GM06990 (cell line): ENCODE results near the gene CTNNA2.

Experiments used
- DNase-seq: peaks from one replicate; pipeline ENCODE4 v3.0.0-alpha.2; 2011; ENCODE audit not compliant: insufficient read length; ENCODE audit errors: extremely low read depth
- H3K27me3 ChIP-seq: replicated peaks from 2 replicates; pipeline ENCODE4 v1.6.0; 2011; ENCODE audit warnings: low read length; ENCODE audit not compliant: control insufficient read depth, insufficient read depth
- H3K36me3 ChIP-seq: 2 replicates; pipeline ENCODE4 v1.5.1; 2011; ENCODE audit warnings: low read length; ENCODE audit not compliant: control insufficient read depth, insufficient read depth
- H3K4me3 ChIP-seq: replicated peaks from 2 replicates; pipeline ENCODE4 v1.5.1; 2011; ENCODE audit warnings: low read depth, mild to moderate bottlenecking, control low read depth, low read length
- CTCF ChIP-seq: IDR thresholded peaks from 2 replicates; pipeline ENCODE4 v1.5.1; 2011; ENCODE audit warnings: low read length, control low read depth, mild to moderate bottlenecking, inconsistent platforms; ENCODE audit not compliant: insufficient read depth, poor library complexity, severe bottlenecking

Gene CTNNA2

GRCh38 chr2:80246534-80246933, 733.7 kb downstream of the CTNNA2 start:
- TF ChIP-seq CTCF, result no peak
- Histone ChIP-seq H3K27me3 (no peaks in the 10 kb centered on the region), H3K4me3 (no peak overlapping the region), H3K36me3 (no peaks in the 10 kb centered on the region)
- no peak for DNase-seq

GRCh38 chr2:80247339-80247738, 734.5 kb downstream of the CTNNA2 start:
- DNase-seq, result no peak
- H3K4me3 ChIP-seq, result no peak overlapping the region
- H3K27me3 ChIP-seq, result no peaks in the 10 kb centered on the region
- H3K36me3 ChIP-seq, result no peaks in the 10 kb centered on the region
- no peak for TF ChIP-seq CTCF

GRCh38 chr2:80248146-80248545, 735.3 kb downstream of the CTNNA2 start:
- TF ChIP-seq CTCF, result no peak
- Histone ChIP-seq H3K27me3 (no peaks in the 10 kb centered on the region), H3K36me3 (no peaks in the 10 kb centered on the region), H3K4me3 (no peak overlapping the region)
- no peak for DNase-seq

GRCh38 chr2:80252294-80252986, 739.6 kb downstream of the CTNNA2 start:
- H3K27me3 ChIP-seq, result no peaks in the 10 kb centered on the region
- H3K4me3 ChIP-seq, result no peak overlapping the region
- no peak for DNase-seq
- H3K36me3 ChIP-seq, result no peaks in the 10 kb centered on the region
- TF ChIP-seq CTCF, result no peak

GRCh38 chr2:80255918-80256781, 743.3 kb downstream of the CTNNA2 start:
- H3K4me3 ChIP-seq, result no peak overlapping the region
- no peaks in the 10 kb centered on the region for H3K27me3 ChIP-seq
- peak; percentile 3 for TF ChIP-seq CTCF
- DNase-seq, result no peak
- H3K36me3 ChIP-seq, result no peaks in the 10 kb centered on the region
